GM19452 (cell line): ENCODE results near the gene ASTN1.

Experiments used
- ATAC-seq: cut with Tn5 transposase; IDR thresholded peaks from one replicate; pipeline ENCODE4 v1.9.1; 2021; ENCODE audit not compliant: unreplicated experiment

Gene ASTN1

DNA sequence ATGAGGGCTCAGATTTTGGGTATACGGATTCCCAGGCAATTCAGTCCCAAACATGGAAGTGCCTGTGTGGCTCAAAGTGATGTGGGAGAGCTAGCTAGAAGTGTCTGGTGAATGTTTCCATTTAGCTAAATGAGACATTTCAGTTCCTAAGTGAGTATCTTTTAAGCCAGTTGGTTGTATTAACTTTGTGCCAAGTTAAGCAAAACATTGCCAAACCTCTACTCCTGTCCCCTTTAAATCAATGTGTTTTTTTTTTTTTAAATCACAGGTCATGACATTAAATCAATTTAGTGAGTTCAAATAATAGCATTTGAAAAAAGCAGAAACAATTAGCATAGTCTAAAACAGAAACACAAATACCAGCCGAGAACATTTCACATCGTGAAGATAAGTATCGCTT lies 230.1 kb downstream of the ASTN1 start:
- no peak for ATAC-seq

DNA sequence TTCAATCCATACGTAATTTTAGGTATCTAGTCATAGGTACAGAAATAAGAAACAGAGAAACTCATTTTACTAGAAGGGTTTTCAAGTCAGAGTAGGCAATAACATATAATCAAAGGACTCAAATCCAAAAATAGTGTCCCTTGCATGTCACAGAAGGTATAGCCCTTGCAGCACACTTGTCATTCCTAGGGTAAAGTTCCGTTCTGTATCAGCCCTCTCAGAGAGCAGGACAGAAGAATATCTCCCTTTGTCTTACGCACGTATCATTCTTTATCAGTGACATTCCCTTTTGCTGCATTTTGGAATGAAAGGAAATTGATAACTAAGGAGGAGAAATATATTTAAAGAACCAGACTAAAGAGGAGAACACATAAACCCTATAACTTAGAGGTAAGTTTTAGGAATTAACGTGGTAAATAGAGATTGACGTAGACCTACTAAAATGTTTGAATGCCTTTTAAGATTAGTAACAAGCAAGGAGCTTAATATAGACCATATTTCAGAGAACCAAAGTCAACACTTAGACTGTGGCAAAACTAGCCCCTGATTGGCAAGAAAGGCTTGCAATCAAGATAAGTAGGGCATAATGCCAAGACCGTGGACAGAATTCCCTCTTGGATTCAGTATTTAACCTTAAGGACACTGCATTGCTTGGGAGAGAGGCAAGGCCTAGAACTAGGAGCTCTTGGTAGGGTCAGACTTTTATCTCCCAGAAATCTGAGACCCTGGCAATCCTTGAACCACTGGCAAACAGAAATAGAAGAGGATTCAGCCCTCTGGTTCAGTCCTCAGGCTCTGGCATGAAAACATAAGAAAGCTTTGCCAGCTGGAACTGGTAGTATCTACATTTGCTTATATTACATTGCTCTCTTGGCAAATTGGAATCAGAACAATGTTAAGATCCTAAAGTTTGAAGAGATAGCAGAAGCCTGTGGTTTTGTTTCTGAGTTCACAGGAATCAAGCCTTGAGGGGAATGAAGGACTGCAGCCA lies 232.1 kb downstream of the ASTN1 start:
- ATAC-seq, result no peak

DNA sequence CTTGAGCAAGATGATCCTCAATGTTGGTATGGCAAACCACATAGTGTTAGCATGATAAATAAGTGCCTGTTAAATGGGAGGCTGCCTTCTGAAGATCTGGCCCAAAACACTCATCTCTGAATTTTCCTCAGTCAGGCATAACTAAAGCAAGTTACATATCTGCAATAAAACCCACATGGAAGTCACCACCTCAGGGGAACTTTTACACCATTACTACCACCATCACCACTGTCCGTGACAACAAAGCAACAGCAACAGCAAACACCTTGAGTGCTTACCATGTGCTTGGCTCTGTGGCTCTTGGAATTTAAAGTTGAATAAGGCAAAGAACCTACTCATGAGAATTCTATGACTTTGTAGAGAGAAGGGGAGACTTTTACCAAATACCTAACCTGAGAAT lies 233.0 kb downstream of the ASTN1 start:
- no peak for ATAC-seq

DNA sequence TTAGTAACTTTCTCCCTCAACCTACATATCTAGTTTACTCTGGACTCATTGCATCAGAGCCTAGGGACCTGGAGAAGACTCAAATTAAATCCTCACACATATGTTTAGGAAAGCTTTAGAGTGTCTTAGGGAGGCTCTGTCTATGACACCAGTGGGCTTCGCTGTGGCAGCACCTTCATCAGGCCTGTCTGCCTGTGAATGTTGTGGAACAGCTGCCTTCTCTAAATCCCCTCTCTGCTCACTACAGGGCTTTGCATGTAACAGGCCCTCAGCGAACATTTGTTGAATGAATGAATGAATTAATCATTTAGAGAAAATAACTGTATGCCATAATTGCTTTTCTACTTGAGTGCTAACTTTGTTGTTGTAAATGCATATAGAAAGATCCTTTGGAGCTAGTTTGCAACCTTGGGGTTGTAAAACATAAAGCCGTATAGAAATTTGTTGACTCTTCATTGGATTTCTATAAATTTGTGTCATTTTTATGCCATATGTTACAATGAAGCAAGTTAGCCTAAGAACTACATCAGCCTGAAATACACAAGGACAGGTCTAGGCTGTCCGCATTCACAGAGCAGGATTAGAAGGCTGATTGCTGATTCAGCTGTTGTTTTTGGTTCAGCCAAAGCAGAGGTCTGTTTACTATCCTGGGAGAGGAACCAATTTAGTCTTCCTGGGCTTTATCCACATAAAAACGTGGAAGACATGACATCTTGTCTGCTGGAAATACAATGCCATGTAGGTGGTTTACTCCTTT lies 238.0 kb downstream of the ASTN1 start:
- no peak for ATAC-seq

DNA sequence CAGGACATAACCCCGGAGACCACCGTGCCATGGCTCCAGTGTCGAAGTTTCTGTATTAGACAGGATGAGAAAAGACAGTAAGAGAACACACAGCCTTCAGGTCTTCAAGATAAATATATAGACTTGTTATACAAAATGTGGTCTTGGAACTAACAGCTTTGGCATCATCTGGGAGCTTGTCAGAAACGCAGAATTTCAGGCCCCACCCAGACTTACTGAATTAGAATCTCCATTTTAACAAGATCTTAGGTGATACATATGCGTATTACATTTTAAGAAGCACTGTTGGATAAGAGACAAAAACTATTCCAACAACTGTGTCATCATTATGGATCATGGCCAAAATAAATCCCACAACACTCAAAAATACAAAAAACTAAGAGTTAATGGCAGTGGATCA lies 239.3 kb downstream of the ASTN1 start:
- no peak for ATAC-seq

DNA sequence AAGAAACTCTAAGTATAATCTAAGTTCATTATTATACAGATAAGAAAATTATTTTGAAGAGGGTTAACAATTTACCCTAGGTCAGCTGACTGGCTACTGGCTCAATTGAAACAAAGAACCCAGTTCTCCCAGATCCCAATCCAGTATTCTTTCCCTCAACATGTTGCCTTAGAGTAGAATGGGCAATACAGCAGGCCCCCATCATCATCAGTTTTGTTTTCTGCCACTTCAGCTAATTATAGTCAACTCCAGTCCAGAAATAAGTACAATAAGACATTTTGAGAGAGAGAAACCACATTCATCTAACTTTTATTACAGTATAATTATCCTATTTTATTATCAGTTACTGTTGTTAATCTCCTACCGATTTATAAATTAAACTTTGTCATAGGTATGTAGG lies 241.2 kb downstream of the ASTN1 start:
- ATAC-seq, result no peak

DNA sequence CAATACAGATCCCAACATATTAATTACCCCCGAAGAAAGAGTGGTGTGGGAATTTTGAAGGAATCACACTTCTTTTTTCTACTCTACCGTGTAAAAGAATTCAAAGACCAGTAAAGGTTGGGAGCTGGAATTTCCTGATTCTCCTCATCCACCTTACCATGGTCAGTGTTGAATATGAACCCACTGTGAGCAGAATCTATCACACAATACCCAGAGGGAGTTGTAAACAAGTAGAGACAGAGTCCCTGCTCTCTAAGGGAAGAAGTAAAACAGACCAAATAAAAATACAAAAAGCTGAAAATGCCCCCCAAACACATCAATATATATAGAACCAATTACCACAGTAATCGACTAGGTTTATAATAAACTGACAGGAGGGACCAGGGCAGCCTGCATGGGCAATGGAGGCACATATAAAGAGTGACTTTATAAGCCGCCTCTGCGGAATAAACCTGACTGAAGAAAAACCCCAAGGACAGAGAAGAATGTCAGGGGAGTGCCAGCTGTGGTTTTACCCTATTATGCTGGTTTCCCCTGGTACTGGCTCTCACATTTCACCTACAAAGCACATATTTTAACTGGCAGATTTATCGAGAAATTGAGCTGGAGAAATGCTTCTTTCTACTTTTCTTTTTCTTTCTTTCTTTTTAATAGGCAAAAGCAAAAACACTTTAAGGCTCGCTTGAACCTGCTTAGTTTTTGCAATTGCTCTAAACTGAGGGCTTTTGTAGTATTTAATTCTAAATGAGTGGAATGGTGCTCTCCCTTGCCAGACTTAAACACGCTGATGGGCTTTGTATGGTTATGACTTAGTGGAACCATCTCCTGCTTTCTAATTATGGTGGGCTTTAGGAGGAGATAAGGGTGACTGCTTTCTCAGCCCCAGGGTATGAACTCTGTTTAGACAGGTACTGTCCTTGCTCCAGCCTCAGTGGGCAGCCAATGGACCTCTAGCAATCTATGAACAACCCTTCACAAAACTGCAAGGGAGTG lies 244.8 kb downstream of the ASTN1 start:
- no peak for ATAC-seq

DNA sequence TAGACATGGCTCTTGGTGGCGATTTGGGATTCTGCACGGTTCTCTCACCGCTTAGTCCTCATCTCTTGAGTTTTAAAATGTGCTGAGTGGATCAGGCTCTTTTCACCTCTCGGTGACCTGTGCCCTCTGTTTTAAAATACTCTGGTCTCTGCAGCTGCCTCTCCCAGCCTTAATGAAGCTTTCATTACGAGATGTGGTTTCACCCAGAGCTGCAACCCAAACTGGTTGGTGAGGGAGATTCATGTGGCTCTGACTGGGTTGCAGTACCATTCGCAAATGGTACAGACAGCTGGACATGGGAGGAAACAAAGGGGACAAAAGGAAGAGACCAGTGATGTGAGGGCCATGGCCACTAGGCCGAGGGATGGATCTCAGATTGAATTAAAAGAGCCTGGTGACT lies 258.9 kb downstream of the ASTN1 start:
- ATAC-seq, result no peak

DNA sequence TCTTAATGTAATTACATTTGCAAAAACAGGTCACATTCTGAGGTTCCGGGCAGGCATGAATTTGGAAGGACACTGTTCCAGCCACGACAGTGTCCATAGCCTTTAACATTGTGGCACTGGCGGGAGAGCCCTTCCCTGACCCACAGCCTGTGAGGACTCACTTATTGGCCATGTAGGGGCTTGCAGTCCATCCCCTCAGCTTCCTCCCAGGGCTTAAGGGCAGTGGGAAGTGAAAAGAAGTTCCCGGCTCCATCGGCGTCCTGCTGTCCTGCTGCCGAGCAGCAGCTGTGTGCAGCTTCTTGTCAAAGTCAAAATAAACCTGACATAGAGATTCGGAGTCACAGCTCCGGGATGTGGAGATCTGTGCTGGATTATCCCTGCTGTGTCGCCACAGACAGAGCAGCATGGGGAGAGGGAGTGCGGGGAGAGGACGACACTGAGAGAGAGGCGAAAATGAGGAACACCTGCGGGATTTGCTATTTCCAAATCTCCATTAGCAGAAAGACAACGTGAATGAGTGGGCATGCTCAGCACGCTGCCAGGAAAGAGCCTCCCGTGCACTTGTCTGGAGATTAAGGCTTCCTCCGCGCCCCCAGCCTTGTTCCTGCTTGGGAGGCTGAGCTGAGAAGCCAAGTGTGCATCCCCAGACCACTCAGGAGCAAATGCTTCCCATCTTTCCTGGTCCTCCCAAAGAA lies 260.3 kb downstream of the ASTN1 start:
- ATAC-seq, result no peak

DNA sequence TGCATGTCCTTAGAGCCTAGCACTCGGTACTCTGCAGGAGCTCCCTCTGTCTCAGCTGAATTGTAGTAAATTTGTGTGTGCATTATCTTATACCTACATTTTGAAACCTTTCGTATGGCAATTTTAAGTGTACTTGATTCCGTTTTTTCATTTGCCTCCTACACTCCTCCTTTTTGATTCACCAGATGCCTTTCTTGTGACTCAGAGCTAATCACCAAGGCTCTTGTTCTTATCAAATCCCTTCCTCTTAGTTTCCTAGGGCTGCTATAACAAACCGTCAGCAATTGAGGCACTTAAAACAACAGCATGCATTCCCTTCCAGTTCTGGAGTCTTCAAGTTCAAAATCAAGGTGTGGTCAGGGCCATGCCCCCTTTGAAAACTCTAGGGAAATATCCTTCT lies 261.0 kb downstream of the ASTN1 start:
- ATAC-seq, result no peak

DNA sequence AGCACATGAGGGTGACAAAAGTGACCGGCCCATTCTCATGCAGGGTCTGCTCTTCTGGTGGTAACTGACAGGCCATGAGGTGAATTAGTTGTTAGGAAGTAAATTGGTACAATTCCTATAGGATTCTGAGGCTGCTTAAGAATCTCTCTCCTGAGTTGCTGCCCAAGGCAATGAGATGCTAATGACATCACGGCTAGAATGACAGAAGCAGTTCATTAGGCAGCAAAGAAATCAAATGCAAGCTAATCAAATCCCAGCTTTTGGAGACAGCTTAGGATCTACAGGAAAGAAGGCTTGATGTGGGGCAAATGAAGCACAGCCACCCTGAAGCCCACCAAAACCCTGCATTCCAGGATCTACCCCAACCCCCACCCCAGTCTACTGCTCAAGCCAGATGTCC lies 265.2 kb downstream of the ASTN1 start:
- ATAC-seq, result no peak

DNA sequence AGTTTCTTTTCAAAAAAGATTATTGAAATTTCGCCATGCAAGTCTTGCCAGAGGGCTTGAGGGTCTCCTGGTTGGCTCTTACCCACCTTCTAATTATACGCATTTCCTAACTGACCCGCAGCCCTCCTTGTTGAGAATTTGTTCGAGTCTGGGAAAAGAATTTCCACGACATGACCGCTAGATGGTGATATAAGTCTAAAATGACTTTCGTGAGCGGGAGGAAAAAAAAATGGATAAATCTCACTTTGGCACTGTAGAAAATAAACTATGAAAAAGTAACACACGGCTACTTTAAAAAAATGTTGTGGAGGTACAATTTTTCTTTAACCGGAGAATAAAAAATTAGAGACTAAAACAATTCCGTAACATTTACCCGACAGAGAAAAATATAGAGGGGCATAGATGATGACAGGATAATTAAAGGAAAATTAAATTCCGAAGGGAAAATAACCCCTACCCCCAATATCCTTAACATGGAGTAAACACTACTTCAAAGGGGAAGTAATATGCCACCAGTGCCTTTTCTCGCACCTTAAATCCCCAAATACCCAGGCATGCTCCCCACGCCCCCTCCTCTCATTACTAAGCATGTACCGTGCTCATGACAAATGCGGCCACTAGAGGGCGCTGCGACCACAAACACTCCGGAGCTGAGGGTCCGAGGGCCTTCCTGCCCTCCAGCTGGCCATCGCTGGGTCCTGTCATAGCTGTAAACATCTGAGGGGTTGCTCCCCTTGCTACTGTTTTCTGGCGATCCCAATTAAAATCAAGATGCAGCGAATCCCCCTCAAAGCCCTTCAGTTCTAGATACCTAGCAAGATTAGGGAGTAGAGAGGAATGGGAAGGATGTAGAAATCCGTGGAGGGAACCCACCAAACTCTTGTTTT lies 266.9 kb downstream of the ASTN1 start:
- no peak for ATAC-seq

DNA sequence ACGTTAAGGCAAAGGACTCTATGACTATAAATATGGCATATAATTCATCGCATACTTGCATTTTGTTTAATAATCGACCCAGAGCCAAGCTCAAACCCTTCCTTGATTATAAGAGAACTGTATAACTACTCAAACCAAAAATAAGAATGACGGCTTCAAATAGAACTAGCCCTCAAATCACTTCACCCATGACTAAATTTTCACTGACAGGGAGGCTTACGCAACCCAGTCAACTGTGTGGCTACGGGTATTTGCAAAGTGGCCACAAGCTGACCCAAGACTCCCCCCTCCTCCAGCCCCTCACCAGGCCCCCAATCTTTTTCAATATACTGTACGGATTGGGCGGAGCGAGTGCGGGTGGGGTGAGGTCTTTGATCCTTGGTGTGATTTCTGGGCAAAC lies 268.3 kb downstream of the ASTN1 start:
- ATAC-seq, result no peak

DNA sequence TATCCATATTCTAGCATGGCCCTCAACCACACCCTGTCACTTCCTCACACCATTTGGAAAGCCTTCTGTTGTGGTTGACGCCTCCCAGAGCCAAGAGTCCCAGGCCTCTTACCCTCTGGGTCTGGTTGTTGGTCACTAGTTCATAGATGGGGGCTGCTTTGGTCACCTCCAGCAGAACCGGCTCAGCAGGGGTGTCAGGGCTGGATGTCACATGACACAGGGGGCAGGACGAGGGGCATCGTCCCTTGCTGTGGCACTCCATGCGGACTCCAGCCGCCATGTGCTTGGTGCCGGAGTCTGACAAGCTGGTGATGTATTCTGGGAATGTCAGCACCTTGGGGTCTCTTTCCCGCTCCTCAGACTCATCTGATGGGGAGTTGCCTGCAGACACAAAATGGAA lies 270.1 kb downstream of the ASTN1 start:
- no peak for ATAC-seq

DNA sequence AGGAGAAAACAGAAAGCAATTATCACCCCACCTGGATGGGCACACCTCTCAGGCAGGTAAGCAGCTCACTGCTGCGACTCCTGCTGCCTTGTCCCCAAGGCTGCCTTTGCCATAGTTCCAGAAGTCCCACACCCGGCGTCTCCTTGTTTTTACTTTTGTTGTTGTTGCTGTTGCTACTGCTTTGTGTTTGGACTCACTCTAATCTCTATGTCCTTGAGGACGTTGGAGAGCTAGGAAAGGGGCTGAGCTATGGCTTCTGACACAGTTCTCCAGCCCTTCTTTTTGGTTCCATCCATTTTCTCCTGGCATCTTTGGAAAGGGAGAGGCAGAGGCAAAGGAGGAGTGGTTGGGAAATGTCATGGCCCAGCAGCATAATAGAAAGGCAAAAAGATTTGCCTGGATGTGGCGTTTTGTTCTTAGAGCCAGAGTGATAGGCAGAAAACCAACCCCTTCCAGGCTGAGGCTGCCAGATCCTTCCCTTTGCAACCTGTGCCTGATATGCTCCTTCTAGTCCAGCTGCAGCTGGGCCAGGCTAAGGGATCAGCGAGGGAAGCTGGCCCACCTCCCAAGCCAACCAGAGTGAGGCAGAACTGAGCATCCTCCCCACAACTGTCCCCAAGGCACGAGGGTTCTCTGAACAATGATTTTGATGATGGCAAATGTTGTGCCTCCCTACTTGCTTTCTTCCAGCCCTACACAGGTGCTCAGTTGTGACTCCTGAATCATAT lies 270.7 kb downstream of the ASTN1 start:
- ATAC-seq, result no peak

DNA sequence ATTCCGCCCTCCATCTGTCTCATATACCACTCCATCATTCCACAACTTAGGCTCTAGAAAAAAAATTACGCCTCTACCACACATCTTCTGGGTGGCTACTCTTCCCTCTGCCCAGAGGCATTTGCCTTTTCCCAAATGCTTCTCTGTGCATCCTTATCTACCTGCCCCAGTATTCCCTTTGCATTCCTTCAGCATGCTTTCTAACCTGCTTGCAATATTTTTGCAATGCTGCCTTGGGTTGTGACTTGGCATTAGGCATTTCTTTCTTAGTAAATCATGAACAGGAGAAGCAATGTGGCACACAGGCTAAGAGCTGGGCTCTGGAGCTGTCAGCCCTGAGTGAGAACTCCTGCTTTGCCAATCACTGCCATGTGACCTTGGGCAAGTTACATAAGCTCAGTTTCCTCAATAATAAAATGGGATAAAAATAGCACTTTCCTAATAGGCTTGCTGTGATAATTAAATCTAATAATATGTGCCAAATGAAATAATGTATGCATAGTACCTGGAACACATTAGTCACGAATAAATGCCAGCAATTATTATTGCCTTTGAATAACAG lies 276.0 kb downstream of the ASTN1 start:
- ATAC-seq, result no peak

DNA sequence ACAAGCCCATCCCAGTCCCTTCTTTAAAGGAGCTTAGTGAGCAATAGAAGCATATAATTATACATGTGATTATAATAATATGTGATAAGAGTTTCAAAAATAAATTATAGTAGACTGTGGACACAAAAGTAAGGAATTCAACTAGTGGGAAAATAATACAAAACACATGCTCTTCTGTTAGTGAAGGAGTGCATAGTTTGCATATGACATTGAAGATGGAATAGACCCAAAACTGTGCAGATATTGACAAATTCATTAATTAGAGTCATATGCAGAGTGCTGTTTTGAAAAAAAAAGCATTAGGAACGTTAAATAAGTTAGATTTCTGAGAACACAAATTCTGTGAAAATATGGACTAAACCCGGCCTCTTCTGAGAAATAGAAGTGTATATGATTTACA lies 278.8 kb downstream of the ASTN1 start:
- ATAC-seq, result no peak

DNA sequence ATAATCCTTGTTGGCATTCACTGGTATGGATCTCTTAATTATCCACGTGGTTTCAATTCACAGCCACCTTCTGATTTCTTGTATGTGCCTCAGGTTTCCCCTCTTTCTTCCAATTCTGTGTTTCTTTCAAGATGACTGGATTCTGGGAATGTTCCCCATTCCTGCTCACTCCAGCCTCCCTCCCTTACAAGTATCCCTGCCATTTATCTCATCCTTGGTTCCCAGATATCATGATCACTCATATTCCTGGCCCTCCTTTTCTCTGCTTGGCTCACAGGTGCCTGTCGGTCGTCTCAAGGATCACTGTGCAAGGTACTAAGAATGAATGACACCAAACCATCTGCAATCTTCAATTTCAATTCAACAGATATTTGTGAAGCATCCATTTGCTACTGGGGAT lies 279.2 kb downstream of the ASTN1 start:
- ATAC-seq, result no peak
